Retinal pigment epithelial cell (primary cell): ENCODE results near the gene ANKS1B.
"Not testable (repeated sequence)": the region's sequence is repeated elsewhere in the genome, so short reads cannot be mapped to it uniquely, and the experiment has no call there.

ENCODE experiments used
- DNase-seq: peaks from one replicate; pipeline ENCODE4 v3.0.0-alpha.2; 2010; ENCODE audit warnings: low read depth
- H3K4me3 ChIP-seq: 2 replicates; pipeline ENCODE4 v1.5.1; 2011; ENCODE audit warnings: mild to moderate bottlenecking, low read length, control low read depth, moderate library complexity
- CTCF ChIP-seq: conservative IDR thresholded peaks from 2 replicates; pipeline ENCODE4 v1.5.1; 2011; ENCODE audit warnings: low read depth, low read length, control low read depth, inconsistent platforms

ANKS1B gene

DNA sequence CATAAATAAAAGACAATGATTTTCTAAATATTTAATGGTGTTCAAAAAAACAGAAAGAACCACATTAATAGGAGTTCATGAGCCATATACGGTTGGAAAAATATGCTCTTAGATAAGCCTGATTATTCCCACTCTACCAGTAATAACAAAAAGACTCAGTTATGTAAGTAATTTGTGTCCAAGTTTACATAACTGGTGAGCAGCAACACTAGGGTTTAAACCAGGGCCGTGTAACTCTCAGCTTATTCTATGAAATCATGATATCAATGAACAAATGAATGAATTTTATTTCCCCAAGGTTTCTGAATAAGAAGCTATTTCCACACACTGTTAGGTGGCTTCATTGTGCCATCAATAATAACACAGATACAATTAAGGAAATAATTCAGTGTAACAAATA is 238.8 kb downstream of the ANKS1B start:
- no peak overlapping the region for H3K4me3 ChIP-seq
- DNase-seq = no peak
- no peak for TF ChIP-seq CTCF

- H3K4me3 ChIP-seq = no peak overlapping the region
- TF ChIP-seq CTCF = no peak
- DNase-seq = no peak
Observed at GRCh38 chr12:99745121-99745520, 239.6 kb downstream of the ANKS1B start.

DNA sequence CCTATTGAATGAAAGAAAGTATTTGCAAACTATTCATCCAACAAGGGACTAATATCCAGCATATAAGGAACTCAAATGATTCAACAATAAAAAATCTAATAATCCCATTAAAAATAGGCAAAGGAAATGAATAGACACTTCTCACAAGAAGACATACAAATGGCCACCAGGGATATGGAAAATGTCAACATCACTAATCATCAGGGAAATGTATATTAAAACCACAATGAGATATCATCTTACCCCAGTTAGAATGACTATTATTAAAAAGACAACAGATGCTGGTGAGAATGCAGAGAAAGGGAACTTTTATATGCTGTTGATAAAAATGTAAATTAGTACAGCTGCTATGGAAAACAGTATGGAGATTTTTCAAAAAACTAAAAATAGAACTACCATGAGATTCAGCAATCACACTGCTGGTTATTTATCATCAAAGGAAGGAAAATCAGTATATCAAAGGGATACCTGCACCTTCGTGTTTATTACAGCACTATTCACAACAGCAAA is 247.9 kb downstream of the ANKS1B start:
- no peak for TF ChIP-seq CTCF

DNA sequence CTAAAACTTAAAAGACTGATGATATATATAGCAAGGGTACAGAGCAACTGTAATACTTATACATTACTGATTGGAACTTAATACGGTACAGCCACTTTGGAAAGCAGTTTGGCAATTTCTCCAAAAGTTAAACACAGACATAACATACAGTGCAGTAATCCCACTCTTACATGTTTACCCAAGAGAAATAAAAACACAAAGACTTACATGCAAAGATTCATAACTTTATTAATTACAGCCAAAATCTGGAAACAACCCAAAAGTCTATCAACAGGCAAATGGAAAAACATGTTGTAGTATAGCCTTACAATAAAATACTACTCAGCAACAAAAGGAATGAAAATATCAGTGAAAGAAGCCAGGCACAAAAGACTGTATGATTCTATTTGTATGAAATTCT is 252.6 kb downstream of the ANKS1B start:
- no peak overlapping the region for H3K4me3 ChIP-seq
- no peak for TF ChIP-seq CTCF
- no peak for DNase-seq

More for the DNA sequence above, 247.9 kb downstream of the ANKS1B start:
- DNase-seq = no peak
- H3K4me3 ChIP-seq = no peak overlapping the region

GRCh38 chr12:99722690-99723486 is 261.8 kb downstream of the ANKS1B start:
- TF ChIP-seq CTCF = no peak
- no peak for DNase-seq
- H3K4me3 ChIP-seq = no peak overlapping the region

- TF ChIP-seq CTCF = no peak
- no peak for DNase-seq
- no peak overlapping the region for H3K4me3 ChIP-seq
Observed at GRCh38 chr12:99721715-99722275, 262.9 kb downstream of the ANKS1B start.

DNA sequence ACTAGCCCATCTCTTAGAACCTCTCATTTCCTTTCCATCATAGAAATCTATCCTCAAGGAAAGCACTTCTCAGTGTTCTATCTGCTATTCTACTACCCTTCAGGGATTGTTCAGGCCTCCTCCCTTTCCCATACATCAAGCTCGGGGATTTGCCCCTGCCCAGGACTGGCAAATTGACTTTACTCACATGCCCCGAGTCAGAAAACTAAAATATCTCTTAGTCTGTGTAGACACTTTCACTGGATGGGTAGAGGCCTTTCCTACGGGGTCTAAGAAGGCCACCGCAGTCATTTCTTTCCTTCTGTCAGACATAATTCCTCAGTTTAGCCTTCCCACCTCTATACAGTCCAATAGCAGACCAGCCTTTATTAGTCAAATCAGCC is 264.7 kb downstream of the ANKS1B start:
- H3K4me3 ChIP-seq, DNase-seq: not testable (repeated sequence)

DNA sequence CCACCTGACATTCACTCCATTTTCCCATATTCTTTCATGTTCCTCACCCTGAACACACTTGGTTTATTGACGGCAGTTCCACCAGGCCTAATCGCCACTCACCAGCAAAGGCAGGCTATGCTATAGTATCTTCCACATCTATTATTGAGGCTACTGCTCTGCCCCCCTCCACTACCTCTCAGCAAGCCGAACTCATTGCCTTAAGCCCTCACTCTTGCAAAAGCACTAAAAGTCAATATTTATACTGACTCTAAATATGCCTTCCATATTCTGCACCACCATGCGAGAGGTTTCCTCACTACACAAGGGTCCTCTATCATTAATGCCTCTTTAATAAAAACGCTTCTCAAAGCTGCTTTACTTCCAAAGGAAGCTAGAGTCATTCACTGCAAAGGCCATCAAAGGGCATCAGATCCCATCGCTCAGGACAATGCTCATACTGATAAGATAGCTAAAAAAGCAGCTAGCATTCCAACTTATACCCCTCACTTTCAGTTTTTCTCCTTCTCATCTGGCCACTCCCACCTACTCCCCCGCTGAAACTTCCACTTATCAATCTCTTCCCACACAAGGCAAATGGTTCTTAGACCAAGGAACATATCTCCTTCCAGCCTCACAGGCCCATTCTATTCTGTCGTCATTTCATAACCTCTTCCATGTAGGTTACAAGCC is 265.2 kb downstream of the ANKS1B start:
- not testable (repeated sequence) for DNase-seq, H3K4me3 ChIP-seq

DNA sequence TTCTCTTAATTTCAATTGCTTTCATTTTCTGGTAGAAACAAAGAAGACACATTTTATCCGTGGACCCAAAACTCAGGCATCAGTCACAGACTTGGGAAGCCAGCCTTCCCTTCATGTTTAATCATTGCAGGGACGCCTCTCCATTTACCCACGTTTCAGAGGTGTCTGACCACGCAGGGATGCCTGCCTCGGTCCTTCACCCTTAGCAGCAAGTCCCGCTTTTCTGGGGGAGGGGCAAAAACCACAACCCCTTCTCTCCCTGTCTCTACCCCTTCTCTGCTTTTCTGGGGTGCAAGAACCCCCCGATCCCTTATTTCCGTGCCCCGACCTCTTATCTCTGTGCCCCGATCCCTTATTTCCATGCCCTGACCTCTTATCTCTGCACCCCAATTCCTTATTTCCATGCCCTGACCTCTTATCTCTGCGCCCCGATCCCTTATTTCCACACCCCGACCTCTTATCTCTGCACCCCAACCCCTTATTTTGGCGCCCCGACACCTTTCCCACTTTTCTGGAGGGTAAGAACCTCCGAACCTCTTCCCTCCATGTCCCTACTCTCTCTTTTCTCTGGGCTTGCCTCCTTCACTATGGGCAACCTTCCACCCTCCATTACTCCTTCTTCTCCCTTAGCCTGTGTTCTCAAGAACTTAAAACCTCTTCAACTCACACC is 268.8 kb downstream of the ANKS1B start:
- not testable (repeated sequence) for DNase-seq, H3K4me3 ChIP-seq

DNA sequence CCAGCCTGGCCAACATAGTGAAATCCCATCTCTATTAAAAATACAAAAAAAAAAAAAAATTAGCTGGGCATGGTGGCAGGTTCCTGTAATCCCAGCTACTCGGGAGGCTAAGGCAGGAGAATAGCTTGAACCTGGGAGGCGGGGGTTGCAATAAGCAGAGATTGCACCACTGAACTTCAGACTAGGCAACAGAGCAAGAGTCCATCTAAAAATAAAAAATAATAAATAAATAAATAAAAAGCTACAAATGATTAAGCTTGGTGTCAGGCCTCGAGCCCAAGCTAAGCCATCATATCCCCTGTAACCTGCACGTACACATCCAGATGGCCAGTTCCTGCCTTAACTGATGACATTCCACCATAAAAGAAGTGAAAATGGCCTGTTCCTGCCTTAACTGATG is 269.8 kb downstream of the ANKS1B start:
- H3K4me3 ChIP-seq, DNase-seq: not testable (repeated sequence)
